ENCODE data around the gene BANP. TPM values are rescaled to one million over a fixed set of nuclear protein-coding genes. Genes with fewer than 3 reads are reported as not detected.
"Not testable (repeated sequence)": the region's sequence is repeated elsewhere in the genome, so short reads cannot be mapped to it uniquely, and the experiment has no call there.

The BANP gene
- total and polyA plus RNA-seq, 2 donors from 2014 or later = 12.4 to 26.3 TPM

DNA sequence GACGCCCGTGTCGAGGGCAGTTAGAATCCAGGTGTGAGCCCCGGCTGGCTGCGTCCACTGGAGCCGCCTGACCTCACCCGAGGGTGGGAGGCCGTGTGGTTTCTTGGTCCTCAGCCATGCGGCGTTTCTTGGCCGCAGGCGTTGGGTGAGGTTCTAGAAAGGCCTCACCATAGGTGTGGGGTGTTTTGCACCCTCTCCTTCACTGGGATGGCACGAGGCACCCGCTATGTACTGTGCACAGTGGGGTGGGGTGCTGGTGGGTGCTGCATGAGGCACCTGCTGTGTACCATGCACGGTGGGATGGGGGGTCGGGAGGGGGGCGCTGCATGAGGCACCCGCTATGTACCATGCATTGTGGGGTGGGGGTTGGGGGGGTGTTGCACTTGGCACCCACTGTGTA, 169.6 kb downstream of the BANP start:
- FAIRE-seq = no peak
- TF ChIP-seq, protein P1, sequence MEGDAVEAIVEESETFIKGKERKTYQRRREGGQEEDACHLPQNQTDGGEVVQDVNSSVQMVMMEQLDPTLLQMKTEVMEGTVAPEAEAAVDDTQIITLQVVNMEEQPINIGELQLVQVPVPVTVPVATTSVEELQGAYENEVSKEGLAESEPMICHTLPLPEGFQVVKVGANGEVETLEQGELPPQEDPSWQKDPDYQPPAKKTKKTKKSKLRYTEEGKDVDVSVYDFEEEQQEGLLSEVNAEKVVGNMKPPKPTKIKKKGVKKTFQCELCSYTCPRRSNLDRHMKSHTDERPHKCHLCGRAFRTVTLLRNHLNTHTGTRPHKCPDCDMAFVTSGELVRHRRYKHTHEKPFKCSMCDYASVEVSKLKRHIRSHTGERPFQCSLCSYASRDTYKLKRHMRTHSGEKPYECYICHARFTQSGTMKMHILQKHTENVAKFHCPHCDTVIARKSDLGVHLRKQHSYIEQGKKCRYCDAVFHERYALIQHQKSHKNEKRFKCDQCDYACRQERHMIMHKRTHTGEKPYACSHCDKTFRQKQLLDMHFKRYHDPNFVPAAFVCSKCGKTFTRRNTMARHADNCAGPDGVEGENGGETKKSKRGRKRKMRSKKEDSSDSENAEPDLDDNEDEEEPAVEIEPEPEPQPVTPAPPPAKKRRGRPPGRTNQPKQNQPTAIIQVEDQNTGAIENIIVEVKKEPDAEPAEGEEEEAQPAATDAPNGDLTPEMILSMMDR (IDR thresholded peaks at IDR 0.05; ENCODE audit: borderline replicate concordance, extremely low read depth, insufficient read depth) = no peak
- peak in 1 of 5 donors; percentile 46 for DNase-seq

DNA sequence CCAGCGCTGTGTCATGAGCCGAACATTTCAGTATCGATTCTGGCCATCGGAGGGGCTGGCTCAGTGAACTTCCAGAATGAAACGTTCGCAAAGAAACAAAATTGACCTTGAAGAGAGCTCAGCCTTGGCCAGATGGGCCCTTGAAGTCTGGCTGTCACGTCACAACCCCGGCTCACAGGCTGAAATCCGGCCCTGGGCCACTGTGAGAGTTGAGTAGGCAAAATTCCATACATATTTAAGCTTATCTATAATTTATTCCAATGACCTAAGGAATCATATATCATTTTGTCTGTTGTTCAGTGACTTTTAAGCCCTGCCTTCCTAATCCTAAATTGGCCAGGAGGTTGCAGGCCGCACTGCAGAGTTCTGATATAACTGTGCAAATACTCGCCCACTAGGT, 170.2 kb downstream of the BANP start:
- H3K4me3 ChIP-seq (ENCODE audit: low read length in 3 of 3); intact Hi-C loops (cut with DNase I); H3K36me3 ChIP-seq (ENCODE audit: control insufficient read depth in 2 of 3, insufficient read depth in 3 of 3, low read length in 3 of 3); H3K9ac ChIP-seq (ENCODE audit: low read length in 3 of 3); H3K27ac ChIP-seq (ENCODE audit: low read depth in 2 of 2, low read length in 2 of 2); H3K27me3 ChIP-seq (ENCODE audit: control insufficient read depth, insufficient read depth, low read length); H3K9me3 ChIP-seq (ENCODE audit: control insufficient read depth in 2 of 3, insufficient read depth in 1 of 3, low read length in 3 of 3); H3K4me1 ChIP-seq (ENCODE audit: control insufficient read depth in 2 of 3, insufficient read depth in 2 of 3, low read depth in 1 of 3, low read length in 3 of 3); FAIRE-seq: not testable (repeated sequence)
- DNase-seq = peak in 2 of 5 donors; percentile 44 to 49

More for the DNA sequence above, 169.6 kb downstream of the BANP start:
- Histone ChIP-seq H3K4me3 (ENCODE audit: low read length in 3 of 3) (no peak overlapping the region), H3K27me3 (ENCODE audit: control insufficient read depth, insufficient read depth, low read length) (no peaks in the 10 kb centered on the region), H3K9ac (ENCODE audit: low read length in 3 of 3) (no peak overlapping the region), H3K9me3 (ENCODE audit: control insufficient read depth in 2 of 3, insufficient read depth in 1 of 3, low read length in 3 of 3) (no peaks in the 10 kb centered on the region), H3K4me1 (ENCODE audit: control insufficient read depth in 2 of 3, insufficient read depth in 2 of 3, low read depth in 1 of 3, low read length in 3 of 3) (no peaks in the 10 kb centered on the region), H3K27ac (ENCODE audit: low read depth in 2 of 2, low read length in 2 of 2) (no peak overlapping the region), H3K36me3 (ENCODE audit: control insufficient read depth in 2 of 3, insufficient read depth in 3 of 3, low read length in 3 of 3) (no peaks in the 10 kb centered on the region)
- intact Hi-C loops (cut with DNase I) = no loop called here

DNA sequence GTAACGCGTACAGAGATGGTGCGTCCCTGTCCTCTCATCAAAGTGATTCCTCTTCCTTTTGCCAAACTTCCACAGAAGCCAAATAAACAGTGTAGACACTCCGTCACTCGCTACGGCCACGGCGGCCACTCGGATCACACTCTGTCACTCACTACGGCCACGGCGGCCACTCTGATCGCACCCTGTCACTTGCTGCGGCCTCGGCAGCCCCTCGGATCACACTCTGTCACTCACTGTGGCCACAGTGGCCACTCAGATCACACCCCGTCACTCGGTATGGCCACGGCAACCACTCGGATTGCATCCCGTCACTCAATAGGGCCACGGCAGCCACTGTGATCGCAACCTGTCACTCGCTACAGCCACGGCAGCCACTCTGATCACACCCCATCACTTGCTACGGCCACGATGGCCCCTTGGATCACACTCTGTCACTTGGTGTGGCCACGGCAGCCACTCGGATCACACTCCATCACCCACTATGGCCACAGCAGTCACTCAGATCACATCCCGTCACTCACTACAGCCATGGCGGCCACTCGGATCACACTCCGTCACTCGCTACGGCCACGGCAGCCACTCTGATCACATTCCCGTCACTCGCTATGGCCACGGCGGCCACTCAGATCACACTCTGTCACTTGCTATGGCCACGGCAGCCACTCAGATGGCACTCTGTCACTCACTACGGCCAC, 170.8 kb downstream of the BANP start:
- no peaks in the 10 kb centered on the region for H3K4me1 ChIP-seq (ENCODE audit: control insufficient read depth in 2 of 3, insufficient read depth in 2 of 3, low read depth in 1 of 3, low read length in 3 of 3)
- DNase-seq (peak in 1 of 5 donors; percentile 63), FAIRE-seq (no peak)
- intact Hi-C loops (cut with DNase I) = no loop called here
- H3K9ac ChIP-seq (ENCODE audit: low read length in 3 of 3) = no peak overlapping the region
- H3K27ac ChIP-seq (ENCODE audit: low read depth in 2 of 2, low read length in 2 of 2) = no peak overlapping the region
- no peak overlapping the region for H3K4me3 ChIP-seq (ENCODE audit: low read length in 3 of 3)
- no peaks in the 10 kb centered on the region for H3K27me3 ChIP-seq (ENCODE audit: control insufficient read depth, insufficient read depth, low read length)
- no peaks in the 10 kb centered on the region for H3K36me3 ChIP-seq (ENCODE audit: control insufficient read depth in 2 of 3, insufficient read depth in 3 of 3, low read length in 3 of 3)
- no peaks in the 10 kb centered on the region for H3K9me3 ChIP-seq (ENCODE audit: control insufficient read depth in 2 of 3, insufficient read depth in 1 of 3, low read length in 3 of 3)
- TF ChIP-seq, protein P1 (IDR thresholded peaks at IDR 0.05; ENCODE audit: borderline replicate concordance, extremely low read depth, insufficient read depth) = no peak

Other genes with a start within 250 kb of the BANP start
- gene KLHDC4, start 185.4 kb upstream of the BANP start, total RNA-seq = 42.2 TPM
- 25.0 TPM for gene KLHDC4, start 185.4 kb upstream of the BANP start, polyA plus RNA-seq (ENCODE audit: insufficient read depth, low read depth, low replicate concordance)
- gene SLC7A5, start 81.9 kb upstream of the BANP start, total RNA-seq = 18.7 TPM
- 17.0 TPM for gene SLC7A5, start 81.9 kb upstream of the BANP start, polyA plus RNA-seq (ENCODE audit: insufficient read depth, low read depth, low replicate concordance)
- not detected for gene CA5A, start 14.9 kb upstream of the BANP start, total RNA-seq
- gene CA5A, start 14.9 kb upstream of the BANP start, polyA plus RNA-seq (ENCODE audit: insufficient read depth, low read depth, low replicate concordance) = not detected

All from kidney (tissue), 14 donors.